HCT116 (cell line): Measurements from ENCODE around the gene SAMD4A.

Source experiments
- CTCF ChIP-seq, 3 experiments: fragments of 200-600 bp in 1 of 3; sonication (generic) in 1 of 3; IDR thresholded peaks in 2 of 3; conservative IDR thresholded peaks in 1 of 3; 2 replicates each; pipeline ENCODE4 v1.5.1; 2012 to 2017; ENCODE audit warnings: low read depth in 2 of 3, low read length in 2 of 3, antibody characterized with exemption in 1 of 3, borderline replicate concordance in 1 of 3, control low read depth in 1 of 3, mild to moderate bottlenecking in 1 of 3, mixed read lengths in 1 of 3, mixed run types in 1 of 3, moderate library complexity in 1 of 3; ENCODE audit not compliant: insufficient read depth in 1 of 3
- EGR1 ChIP-seq: IDR thresholded peaks from 2 replicates; pipeline ENCODE4 v1.6.1; 2012; ENCODE audit warnings: low read depth
- EZH2 ChIP-seq: fragments of 200-600 bp; sonication (generic); IDR thresholded peaks from 2 replicates; pipeline ENCODE4 v1.6.1; 2017; ENCODE audit warnings: antibody characterized with exemption, mixed run types
- EZH2phosphoT487 ChIP-seq: fragments of 200-600 bp; IDR thresholded peaks from 2 replicates; pipeline ENCODE4 v1.6.1; 2018; ENCODE audit warnings: antibody characterized with exemption, borderline replicate concordance
- FOSL1 ChIP-seq: IDR thresholded peaks from 2 replicates; pipeline ENCODE4 v1.6.1; 2012; ENCODE audit warnings: low read depth
- JUND ChIP-seq: IDR thresholded peaks from 2 replicates; pipeline ENCODE4 v1.6.1; 2012
- MAX ChIP-seq: IDR thresholded peaks from 2 replicates; pipeline ENCODE4 v1.6.1; 2012
- POLR2A ChIP-seq: IDR thresholded peaks from 2 replicates; pipeline ENCODE4 v1.7.0; 2011; ENCODE audit warnings: borderline replicate concordance; ENCODE audit not compliant: insufficient read depth, insufficient read length; ENCODE audit errors: extremely low read depth
- POLR2AphosphoS5 ChIP-seq: IDR thresholded peaks from 2 replicates; pipeline ENCODE4 v1.6.1; 2011; ENCODE audit warnings: mild to moderate bottlenecking, low read depth, low read length, moderate library complexity
- REST ChIP-seq: IDR thresholded peaks from 2 replicates; pipeline ENCODE4 v1.6.1; 2012; ENCODE audit warnings: low read depth
- SP1 ChIP-seq: IDR thresholded peaks from 2 replicates; pipeline ENCODE4 v1.6.1; 2012; ENCODE audit warnings: low read depth

GRCh38 chr14:54703082-54703481 is 136.2 kb downstream of the SAMD4A start:
- TF ChIP-seq JUND (no peak), POLR2A (no peak), EZH2phosphoT487 (no peak), EZH2 (no peak), CTCF (IDR thresholded peaks at IDR 0.05 in 2 of 3, conservative IDR thresholded peaks at IDR 0.05 in 1 of 3; ENCODE audit: borderline replicate concordance in 1 of 3, insufficient read depth in 1 of 3, low read depth in 2 of 3, low read length in 2 of 3) (no peak), REST (no peak), POLR2AphosphoS5 (no peak), MAX (no peak), FOSL1 (no peak), SP1 (no peak), EGR1 (no peak)
